ENCODE results near the gene GPR137B.
"Not testable (repeated sequence)": the region's sequence is repeated elsewhere in the genome, so short reads cannot be mapped to it uniquely, and the experiment has no call there.

The GPR137B gene

DNA sequence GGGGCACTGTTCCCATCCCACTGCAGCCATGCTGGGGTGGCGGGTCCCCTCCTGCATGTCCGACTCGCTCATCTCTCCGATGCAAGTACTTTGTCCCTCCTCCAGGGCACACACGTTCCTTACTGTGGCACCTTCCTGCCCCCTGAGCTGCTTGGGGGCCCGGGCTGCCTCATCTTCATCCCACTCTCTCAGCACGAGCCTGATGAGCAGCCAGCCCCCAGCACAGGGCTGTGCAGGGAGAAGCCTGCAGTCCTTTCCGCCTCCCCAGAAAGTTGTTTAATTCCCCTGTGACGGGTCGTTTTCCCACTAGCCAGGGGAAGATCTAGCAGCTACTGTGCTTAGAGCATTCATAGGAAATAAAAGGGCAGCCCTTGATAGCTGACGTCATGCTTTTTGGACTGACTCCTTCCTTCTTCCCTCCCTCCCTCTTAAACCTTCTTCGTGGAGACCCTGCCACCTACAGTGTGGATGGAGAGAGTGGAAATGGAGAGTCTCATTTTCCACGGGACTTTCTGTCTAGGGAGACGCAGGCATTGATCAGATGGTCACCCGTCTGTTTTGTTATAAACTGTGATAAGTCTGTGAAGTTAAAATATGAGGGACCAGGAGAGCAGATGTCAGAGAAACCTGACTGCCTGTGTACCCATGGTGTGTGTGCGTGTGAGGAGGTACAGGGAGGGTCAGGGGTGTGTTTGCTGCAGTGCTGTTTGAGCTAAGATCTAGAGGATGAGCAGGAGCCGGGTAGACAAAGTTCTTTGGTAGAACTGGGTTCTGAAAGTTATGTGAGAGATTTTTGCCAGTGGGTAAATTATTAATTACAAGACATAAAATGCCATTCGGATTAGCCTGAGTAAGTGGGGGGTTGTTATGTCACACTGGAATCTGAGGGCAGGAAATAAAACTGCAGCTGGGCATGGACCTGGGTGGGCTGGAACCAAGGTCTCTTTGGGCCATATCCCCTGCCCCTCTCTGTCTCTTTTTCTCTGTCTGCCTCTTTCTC is 34.3 kb downstream of the GPR137B start:
- peaks cover 10% of the 10 kb centered on the region for H3K36me3 ChIP-seq (ENCODE audit: control insufficient read depth, insufficient read depth, low read length)
- no peaks in the 10 kb centered on the region for H3K27me3 ChIP-seq (replicated peaks; ENCODE audit: control insufficient read depth, insufficient read depth, low read length)
- no peak for DNase-seq (ENCODE audit: extremely low read depth, insufficient read length)
- H3K4me3 ChIP-seq (replicated peaks; ENCODE audit: low read depth, low read length) = no peak overlapping the region
- TF ChIP-seq, protein P1, sequence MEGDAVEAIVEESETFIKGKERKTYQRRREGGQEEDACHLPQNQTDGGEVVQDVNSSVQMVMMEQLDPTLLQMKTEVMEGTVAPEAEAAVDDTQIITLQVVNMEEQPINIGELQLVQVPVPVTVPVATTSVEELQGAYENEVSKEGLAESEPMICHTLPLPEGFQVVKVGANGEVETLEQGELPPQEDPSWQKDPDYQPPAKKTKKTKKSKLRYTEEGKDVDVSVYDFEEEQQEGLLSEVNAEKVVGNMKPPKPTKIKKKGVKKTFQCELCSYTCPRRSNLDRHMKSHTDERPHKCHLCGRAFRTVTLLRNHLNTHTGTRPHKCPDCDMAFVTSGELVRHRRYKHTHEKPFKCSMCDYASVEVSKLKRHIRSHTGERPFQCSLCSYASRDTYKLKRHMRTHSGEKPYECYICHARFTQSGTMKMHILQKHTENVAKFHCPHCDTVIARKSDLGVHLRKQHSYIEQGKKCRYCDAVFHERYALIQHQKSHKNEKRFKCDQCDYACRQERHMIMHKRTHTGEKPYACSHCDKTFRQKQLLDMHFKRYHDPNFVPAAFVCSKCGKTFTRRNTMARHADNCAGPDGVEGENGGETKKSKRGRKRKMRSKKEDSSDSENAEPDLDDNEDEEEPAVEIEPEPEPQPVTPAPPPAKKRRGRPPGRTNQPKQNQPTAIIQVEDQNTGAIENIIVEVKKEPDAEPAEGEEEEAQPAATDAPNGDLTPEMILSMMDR (IDR thresholded peaks at IDR 0.05; ENCODE audit: insufficient read depth, low read length, poor library complexity, severe bottlenecking) = no peak

DNA sequence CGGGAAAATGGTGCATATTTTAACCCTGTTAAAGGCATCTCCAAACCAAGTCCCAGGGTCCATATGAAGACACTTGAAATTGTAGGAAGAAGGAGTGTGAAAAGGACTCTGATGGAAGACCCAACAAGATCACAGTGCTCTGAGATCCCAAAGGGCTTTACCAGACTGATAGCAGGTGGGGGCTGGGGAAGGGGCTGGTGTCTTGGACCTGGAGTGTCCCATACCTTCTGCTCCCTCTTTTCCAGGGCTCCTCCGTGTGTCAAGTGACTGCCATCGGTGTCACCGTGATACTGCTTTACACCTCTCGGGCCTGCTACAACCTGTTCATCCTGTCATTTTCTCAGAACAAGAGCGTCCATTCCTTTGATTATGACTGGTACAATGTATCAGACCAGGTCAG is 37.3 kb downstream of the GPR137B start:
- Histone ChIP-seq H3K27me3 (replicated peaks; ENCODE audit: control insufficient read depth, insufficient read depth, low read length) (no peaks in the 10 kb centered on the region), H3K4me3 (replicated peaks; ENCODE audit: low read depth, low read length) (no peak overlapping the region), H3K36me3 (ENCODE audit: control insufficient read depth, insufficient read depth, low read length) (peaks cover 12% of the 10 kb centered on the region)
- no peak for DNase-seq (ENCODE audit: extremely low read depth, insufficient read length)
- TF ChIP-seq, protein P1 (IDR thresholded peaks at IDR 0.05; ENCODE audit: insufficient read depth, low read length, poor library complexity, severe bottlenecking) = no peak

DNA sequence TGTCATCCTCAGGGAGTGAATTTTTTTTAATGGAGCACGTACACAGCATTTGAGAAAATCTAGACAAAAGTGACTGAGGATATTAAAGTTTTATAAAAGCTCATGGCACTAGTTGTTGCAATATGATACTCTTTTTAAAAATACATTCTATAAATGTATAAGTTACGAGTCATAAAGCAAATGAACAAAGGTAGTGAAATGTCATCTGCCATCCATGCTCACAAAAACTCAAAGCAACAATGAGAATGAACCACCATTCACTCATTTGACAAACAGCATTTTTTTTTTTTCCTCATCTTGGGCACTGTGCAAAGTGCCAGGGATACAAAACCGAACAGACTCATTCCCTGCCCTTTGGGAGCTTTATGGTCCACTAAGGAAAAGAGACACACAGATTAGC is 38.7 kb downstream of the GPR137B start:
- Histone ChIP-seq H3K27me3 (replicated peaks; ENCODE audit: control insufficient read depth, insufficient read depth, low read length) (no peaks in the 10 kb centered on the region), H3K36me3 (ENCODE audit: control insufficient read depth, insufficient read depth, low read length) (peaks cover 12% of the 10 kb centered on the region), H3K4me3 (replicated peaks; ENCODE audit: low read depth, low read length) (no peak overlapping the region)
- TF ChIP-seq, protein P1 (IDR thresholded peaks at IDR 0.05; ENCODE audit: insufficient read depth, low read length, poor library complexity, severe bottlenecking) = no peak
- no peak for DNase-seq (ENCODE audit: extremely low read depth, insufficient read length)

DNA sequence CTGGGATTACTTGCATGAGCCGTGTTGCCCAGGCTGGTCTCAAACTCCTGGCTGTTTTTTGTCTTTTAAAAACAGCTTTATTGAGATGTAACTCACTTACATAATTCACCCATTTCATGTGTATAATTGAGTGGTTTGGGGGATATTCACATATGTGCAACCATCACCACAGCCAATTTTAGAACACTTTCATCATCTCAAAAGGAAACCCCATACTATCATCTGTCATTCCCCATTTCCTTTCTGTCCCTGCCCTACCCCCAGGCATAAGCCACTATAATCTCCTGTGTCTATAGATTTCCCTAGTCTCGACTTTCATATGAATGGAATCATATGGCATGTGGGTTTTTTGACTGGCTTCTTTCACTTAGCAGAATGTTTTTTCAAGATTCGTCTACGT is 43.3 kb downstream of the GPR137B start:
- no peak for DNase-seq (ENCODE audit: extremely low read depth, insufficient read length)
- no peak overlapping the region for H3K4me3 ChIP-seq (replicated peaks; ENCODE audit: low read depth, low read length)

DNA sequence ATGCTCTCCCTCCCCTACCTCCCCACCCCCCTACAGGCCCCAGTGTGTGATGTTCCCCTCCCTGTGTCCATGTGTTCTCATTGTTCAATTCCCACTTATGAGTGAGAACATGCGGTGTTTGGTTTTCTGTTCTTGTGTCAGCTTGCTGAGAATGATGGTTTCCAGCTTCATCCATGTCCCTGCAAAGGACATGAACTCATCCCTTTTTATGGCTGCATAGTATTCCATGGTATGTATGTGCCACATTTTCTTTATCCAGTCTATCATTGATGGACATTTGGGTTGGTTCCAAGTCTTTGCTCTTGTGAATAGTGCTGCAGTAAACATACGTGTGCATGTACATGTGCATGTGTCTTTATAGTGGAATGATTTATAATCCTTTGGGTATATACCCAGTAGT is 44.1 kb downstream of the GPR137B start:
- H3K4me3 ChIP-seq (replicated peaks; ENCODE audit: low read depth, low read length); H3K36me3 ChIP-seq (ENCODE audit: control insufficient read depth, insufficient read depth, low read length); DNase-seq (ENCODE audit: extremely low read depth, insufficient read length); H3K27me3 ChIP-seq (replicated peaks; ENCODE audit: control insufficient read depth, insufficient read depth, low read length): not testable (repeated sequence)

More for the DNA sequence above, 43.3 kb downstream of the GPR137B start:
- TF ChIP-seq, protein P1 (IDR thresholded peaks at IDR 0.05; ENCODE audit: insufficient read depth, low read length, poor library complexity, severe bottlenecking) = no peak
- no peaks in the 10 kb centered on the region for H3K27me3 ChIP-seq (replicated peaks; ENCODE audit: control insufficient read depth, insufficient read depth, low read length)
- peaks cover 2% of the 10 kb centered on the region; the same call in 1 of the 2 replicates for H3K36me3 ChIP-seq (ENCODE audit: control insufficient read depth, insufficient read depth, low read length)

- DNase-seq (ENCODE audit: extremely low read depth, insufficient read length); H3K27me3 ChIP-seq (replicated peaks; ENCODE audit: control insufficient read depth, insufficient read depth, low read length); H3K36me3 ChIP-seq (ENCODE audit: control insufficient read depth, insufficient read depth, low read length); H3K4me3 ChIP-seq (replicated peaks; ENCODE audit: low read depth, low read length): not testable (repeated sequence)
These were observed 45.7 kb downstream of the GPR137B start for GRCh38 chr1:236188084-236188483.
